HepG2 (cell line): ENCODE data around the gene FAM111A. TPM values are rescaled to one million over a fixed set of nuclear protein-coding genes. Genes with fewer than 3 reads are reported as not detected.

Experiments used
- CEBPG ChIP-seq: IDR thresholded peaks from 2 replicates; pipeline ENCODE4 v1.6.1; 2016
- HNF4A ChIP-seq: sonication (generic); formaldehyde crosslinking; IDR thresholded peaks from 2 replicates; pipeline ENCODE4 v1.4.0; 2020; ENCODE audit warnings: missing genetic modification reagents
- KDM6A ChIP-seq: IDR thresholded peaks from 2 replicates; pipeline ENCODE4 v1.6.1; 2016; ENCODE audit warnings: low read depth
- MXI1 ChIP-seq: IDR thresholded peaks from 3 replicates; pipeline ENCODE4 v1.6.1; 2012; ENCODE audit warnings: low read depth, low read length, inconsistent platforms, borderline replicate concordance
- NFE2L1 ChIP-seq: sonication (generic); formaldehyde crosslinking; IDR thresholded peaks from 2 replicates; pipeline ENCODE4 v1.4.0; 2020; ENCODE audit warnings: missing genetic modification reagents, mild to moderate bottlenecking, borderline replicate concordance
- PPARG ChIP-seq: conservative IDR thresholded peaks from 2 replicates; pipeline ENCODE4 v1.6.1; 2016; ENCODE audit warnings: missing biosample characterization, missing genetic modification reagents
- SIN3B ChIP-seq: fragments of 150-350 bp; IDR thresholded peaks from 2 replicates; pipeline ENCODE4 v1.6.1; 2014; ENCODE audit warnings: low read length
- SOX6 ChIP-seq, 2 experiments: fragments of 450-650 bp in 1 of 2; sonication (generic) in 1 of 2; formaldehyde crosslinking in 1 of 2; IDR thresholded peaks; 2 replicates each; pipeline versions ENCODE4 v1.4.0 to v1.6.1; 2017 to 2020; ENCODE audit warnings: antibody characterized with exemption in 1 of 2, mild to moderate bottlenecking in 1 of 2, missing genetic modification reagents in 1 of 2
- TCF12 ChIP-seq, 2 experiments: fragments of 450-650 bp in 1 of 2; sonication (generic) in 1 of 2; formaldehyde crosslinking in 1 of 2; IDR thresholded peaks; 2 replicates each; pipeline versions ENCODE4 v1.6.1 to v1.8.0; 2017 to 2022; ENCODE audit warnings: antibody characterized with exemption in 1 of 2, mild to moderate bottlenecking in 1 of 2, missing genetic modification reagents in 1 of 2, moderate library complexity in 1 of 2
- ZC3H13 ChIP-seq: sonication (generic); formaldehyde crosslinking; IDR thresholded peaks from 2 replicates; pipeline ENCODE4 v1.8.1; 2023; ENCODE audit warnings: mild to moderate bottlenecking, missing genetic modification reagents, moderate library complexity
- ZNF264 ChIP-seq: sonication (generic); formaldehyde crosslinking; IDR thresholded peaks from 2 replicates; pipeline ENCODE4 v1.4.0; 2020; ENCODE audit warnings: missing genetic modification reagents
- ZNF282 ChIP-seq: fragments of 450-650 bp; IDR thresholded peaks from 2 replicates; pipeline ENCODE4 v1.6.1; 2018; ENCODE audit not compliant: partially characterized antibody
- ZNF792 ChIP-seq: IDR thresholded peaks from 2 replicates; pipeline ENCODE4 v1.6.1; 2016
- polyA plus RNA-seq, 8 experiments: library from polyadenylated mRNA; depleted of rRNA in 3 of 8; stranded (reverse) in 7 of 8; unstranded in 1 of 8; fragments of >200 nt; fragmentation: Illumina TruSeq in 4 of 8; extraction: Trizol in 4 of 8; gene quantifications; 2 replicates each; pipeline versions ENCODE4 v1.2.1 to v1.2.3, GENCODE V29; 2011 to 2016; ENCODE audit warnings: low read depth in 4 of 8, missing spikeins in 1 of 8, mixed read lengths in 1 of 8; ENCODE audit not compliant: insufficient read depth in 1 of 8
- total RNA-seq, 5 experiments: library from RNA; depleted of rRNA; stranded (reverse); fragments of >200 nt; fragmentation: Illumina TruSeq; extraction: Trizol; gene quantifications; 2 replicates each; pipeline ENCODE4 v1.2.3, GENCODE V29; 2016; ENCODE audit warnings: low read depth in 1 of 5
- TF ChIP-seq, protein P1 (sequence below): sonication (generic); formaldehyde crosslinking; IDR thresholded peaks from 2 replicates; pipeline ENCODE4 v1.4.0; 2020; ENCODE audit warnings: missing genetic modification reagents
- TF ChIP-seq, protein P2 (sequence below): sonication (generic); formaldehyde crosslinking; IDR thresholded peaks from 2 replicates; pipeline ENCODE4 v1.4.0; 2020; ENCODE audit warnings: mild to moderate bottlenecking, missing genetic modification reagents
- TF ChIP-seq, protein P3 (sequence below): sonication (generic); formaldehyde crosslinking; conservative IDR thresholded peaks from 2 replicates; pipeline ENCODE4 v1.8.0; 2022; ENCODE audit warnings: low read depth, missing genetic modification reagents

The FAM111A gene
- total and polyA plus RNA-seq, 2 of the 13 experiments (the other 11 are each of a cell fraction or from before 2014, with no cell fraction given): 3.2 to 13.5 TPM

DNA sequence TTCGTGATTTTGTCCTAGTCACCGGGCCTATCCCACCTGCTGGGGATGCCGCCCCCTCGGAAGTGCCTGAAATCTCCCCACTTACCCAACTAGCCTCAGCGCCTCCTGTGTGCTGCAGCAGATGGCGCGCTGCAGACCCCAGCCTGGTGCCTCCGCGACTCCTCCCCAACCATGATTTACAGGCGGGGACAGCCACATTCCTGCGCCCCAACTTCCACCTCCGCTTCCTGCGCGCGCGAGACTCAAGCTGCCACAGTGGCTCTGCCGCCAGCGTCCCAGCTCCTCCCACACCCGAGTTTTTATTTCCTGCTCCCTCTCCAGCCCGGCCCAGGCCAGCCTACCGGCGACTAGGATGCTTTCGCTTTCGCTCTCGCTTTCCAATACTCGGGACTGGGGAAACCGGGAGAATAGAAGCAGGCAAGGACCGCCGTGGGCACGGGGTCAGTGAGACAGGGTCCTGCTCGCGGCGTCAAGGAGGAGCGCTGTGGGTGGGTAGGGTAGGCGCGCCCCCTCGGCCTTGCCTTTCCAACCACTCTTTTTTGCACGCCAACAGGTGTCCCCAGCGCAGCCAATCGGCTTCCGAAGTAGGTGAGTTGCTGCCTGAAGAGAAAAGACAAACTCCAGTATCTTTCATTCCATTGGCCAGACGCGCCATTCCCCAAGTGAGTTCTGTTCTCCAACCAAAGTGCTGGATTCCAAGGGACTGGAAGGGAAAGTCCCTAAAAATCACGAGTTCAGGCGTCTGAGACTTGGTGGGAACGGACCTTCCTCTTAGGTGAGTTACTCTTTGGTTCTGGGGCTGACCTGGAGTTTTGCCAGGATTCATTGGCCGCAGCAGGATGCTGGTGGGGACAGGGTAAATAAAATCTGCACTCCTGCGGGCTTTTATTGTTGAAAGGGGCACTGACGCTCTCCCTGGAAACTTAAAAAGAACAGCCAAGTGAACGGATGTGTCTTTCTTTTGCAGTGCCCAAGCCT lies at the start of gene FAM111A (continued):
- TF ChIP-seq, protein P1, sequence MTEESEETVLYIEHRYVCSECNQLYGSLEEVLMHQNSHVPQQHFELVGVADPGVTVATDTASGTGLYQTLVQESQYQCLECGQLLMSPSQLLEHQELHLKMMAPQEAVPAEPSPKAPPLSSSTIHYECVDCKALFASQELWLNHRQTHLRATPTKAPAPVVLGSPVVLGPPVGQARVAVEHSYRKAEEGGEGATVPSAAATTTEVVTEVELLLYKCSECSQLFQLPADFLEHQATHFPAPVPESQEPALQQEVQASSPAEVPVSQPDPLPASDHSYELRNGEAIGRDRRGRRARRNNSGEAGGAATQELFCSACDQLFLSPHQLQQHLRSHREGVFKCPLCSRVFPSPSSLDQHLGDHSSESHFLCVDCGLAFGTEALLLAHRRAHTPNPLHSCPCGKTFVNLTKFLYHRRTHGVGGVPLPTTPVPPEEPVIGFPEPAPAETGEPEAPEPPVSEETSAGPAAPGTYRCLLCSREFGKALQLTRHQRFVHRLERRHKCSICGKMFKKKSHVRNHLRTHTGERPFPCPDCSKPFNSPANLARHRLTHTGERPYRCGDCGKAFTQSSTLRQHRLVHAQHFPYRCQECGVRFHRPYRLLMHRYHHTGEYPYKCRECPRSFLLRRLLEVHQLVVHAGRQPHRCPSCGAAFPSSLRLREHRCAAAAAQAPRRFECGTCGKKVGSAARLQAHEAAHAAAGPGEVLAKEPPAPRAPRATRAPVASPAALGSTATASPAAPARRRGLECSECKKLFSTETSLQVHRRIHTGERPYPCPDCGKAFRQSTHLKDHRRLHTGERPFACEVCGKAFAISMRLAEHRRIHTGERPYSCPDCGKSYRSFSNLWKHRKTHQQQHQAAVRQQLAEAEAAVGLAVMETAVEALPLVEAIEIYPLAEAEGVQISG (CRISPR knock-in tag): no peak; the same call in none of the 2 replicates
- TF ChIP-seq SOX6 (IDR thresholded peaks at IDR 0.05) (no peak), SOX6 (CRISPR knock-in tag; IDR thresholded peaks at IDR 0.05) (peak; percentile 73), SIN3B (no peak), KDM6A (CRISPR knock-in tag) (no peak), NFE2L1 (CRISPR knock-in tag) (no peak), TCF12 (IDR thresholded peaks at IDR 0.05) (no peak), TCF12 (CRISPR knock-in tag; IDR thresholded peaks at IDR 0.05) (no peak), CEBPG (CRISPR knock-in tag) (no peak), HNF4A (peak; percentile 8; the same call in 1 of the 2 replicates), ZC3H13 (0 out of 2 replicates have a peak, but pooled peaks have one; percentile 54), MXI1 (no peak; the same call in 2 of the 3 replicates), ZNF792 (CRISPR knock-in tag) (no peak), ZNF264 (no peak), ZNF282 (no peak), PPARG (CRISPR knock-in tag) (0 out of 2 replicates have a peak, but pooled peaks have one; percentile 14)
- TF ChIP-seq, protein P2, sequence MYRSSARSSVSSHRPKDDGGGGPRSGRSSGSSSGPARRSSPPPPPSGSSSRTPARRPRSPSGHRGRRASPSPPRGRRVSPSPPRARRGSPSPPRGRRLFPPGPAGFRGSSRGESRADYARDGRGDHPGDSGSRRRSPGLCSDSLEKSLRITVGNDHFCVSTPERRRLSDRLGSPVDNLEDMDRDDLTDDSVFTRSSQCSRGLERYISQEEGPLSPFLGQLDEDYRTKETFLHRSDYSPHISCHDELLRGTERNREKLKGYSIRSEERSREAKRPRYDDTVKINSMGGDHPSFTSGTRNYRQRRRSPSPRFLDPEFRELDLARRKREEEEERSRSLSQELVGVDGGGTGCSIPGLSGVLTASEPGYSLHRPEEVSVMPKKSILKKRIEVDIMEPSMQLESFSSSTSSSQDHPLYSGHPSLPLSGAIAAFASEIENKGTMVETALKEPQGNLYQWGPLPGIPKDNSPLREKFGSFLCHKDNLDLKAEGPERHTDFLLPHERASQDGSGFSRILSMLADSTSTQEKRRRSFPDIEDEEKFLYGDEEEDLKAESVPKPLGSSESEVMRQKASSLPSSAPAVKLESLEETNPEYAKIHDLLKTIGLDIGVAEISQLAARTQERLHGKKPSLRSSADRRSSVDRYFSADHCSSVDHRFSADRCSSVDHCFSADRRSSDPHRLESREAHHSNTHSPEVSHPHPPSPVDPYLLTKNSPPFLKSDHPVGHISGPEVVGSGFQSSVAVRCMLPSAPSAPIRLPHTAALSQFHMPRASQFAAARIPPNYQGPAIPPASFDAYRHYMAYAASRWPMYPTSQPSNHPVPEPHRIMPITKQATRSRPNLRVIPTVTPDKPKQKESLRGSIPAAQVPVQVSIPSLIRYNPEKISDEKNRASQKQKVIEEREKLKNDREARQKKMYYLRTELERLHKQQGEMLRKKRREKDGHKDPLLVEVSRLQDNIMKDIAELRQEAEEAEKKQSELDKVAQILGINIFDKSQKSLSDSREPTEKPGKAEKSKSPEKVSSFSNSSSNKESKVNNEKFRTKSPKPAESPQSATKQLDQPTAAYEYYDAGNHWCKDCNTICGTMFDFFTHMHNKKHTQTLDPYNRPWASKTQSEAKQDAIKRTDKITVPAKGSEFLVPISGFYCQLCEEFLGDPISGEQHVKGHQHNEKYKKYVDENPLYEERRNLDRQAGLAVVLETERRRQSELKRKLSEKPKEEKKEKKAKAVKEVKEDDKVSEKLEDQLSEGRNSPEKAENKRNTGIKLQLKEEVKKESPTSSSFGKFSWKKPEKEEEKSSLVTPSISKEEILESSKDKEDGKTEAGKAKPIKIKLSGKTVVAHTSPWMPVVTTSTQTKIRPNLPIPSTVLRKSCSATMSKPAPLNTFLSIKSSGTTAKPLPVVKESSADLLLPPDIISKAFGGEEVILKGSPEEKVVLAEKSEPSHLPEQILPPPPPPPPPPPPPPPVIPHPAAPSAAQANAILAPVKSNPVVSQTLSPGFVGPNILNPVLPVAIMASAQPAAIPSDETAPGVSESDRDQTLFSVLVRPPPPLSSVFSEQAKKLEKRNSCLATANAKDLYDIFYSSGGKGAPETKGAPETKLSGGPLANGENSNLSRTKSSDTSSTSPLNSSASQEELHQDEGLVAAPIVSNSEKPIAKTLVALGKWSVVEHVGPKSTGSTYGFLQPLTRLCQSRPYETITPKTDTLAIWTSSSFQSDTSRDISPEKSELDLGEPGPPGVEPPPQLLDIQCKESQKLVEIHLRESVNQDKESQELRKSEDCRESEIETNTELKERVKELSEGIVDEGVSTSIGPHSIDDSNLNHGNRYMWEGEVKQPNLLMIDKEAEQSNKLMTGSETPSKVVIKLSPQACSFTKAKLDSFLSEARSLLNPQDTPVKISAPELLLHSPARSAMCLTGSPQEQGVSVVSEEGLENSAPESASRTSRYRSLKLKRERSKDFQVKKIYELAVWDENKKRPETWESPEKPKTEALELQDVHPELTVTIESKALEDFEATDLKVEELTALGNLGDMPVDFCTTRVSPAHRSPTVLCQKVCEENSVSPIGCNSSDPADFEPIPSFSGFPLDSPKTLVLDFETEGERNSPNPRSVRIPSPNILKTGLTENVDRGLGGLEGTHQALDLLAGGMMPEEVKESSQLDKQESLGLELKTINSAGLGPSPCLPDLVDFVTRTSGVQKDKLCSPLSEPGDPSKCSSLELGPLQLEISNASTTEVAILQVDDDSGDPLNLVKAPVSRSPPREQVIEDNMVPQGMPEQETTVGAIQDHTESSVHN (CRISPR knock-in tag): no peak
- TF ChIP-seq, protein P3, sequence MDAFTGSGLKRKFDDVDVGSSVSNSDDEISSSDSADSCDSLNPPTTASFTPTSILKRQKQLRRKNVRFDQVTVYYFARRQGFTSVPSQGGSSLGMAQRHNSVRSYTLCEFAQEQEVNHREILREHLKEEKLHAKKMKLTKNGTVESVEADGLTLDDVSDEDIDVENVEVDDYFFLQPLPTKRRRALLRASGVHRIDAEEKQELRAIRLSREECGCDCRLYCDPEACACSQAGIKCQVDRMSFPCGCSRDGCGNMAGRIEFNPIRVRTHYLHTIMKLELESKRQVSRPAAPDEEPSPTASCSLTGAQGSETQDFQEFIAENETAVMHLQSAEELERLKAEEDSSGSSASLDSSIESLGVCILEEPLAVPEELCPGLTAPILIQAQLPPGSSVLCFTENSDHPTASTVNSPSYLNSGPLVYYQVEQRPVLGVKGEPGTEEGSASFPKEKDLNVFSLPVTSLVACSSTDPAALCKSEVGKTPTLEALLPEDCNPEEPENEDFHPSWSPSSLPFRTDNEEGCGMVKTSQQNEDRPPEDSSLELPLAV (CRISPR knock-in tag): no peak
